ENCODE results near the gene R3HDML. TPM values are rescaled to one million over a fixed set of nuclear protein-coding genes. Genes with fewer than 3 reads are reported as not detected.

The R3HDML gene
- total RNA-seq, 2 donors from 2014 or later: not detected

DNA sequence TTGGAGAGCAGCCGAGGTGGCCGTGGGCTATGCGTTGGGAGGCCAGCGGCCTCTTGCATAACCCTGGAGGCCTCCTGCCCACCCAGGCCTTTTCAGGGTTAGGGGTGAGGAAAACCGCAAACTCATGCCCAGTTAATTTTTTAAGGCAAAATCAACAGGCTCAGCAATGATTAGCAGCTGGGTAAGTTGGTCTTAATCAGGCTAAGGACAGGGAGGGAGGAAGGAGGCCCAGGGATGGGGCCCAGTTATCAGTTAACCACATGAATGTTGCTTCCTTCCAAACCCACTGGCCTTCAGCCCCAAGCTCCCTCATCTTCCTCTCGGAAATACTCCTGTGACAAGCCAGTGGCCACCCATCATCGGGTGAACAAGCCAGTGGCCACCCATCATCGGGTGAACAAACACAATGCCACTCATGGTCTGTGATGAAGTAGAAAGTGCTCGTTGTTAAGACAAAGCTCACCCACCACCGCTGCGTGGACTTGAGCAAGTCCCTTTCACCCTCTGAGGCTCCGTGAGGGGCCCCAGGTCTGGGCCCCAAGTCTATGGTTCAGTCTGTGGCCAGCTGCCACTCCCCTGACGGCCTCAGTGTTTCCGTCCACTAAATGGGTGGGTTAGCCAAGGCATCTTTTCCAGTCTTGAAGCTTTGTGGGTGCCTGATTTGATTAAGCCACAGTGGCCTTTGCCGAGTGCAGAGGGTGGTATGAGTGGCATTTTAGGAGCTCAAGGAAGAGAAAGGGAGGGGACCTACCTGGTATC, 58.0 kb downstream of the R3HDML start:
- no peak for TF ChIP-seq POLR2A (IDR thresholded peaks at IDR 0.05)
- TF ChIP-seq, protein P1, sequence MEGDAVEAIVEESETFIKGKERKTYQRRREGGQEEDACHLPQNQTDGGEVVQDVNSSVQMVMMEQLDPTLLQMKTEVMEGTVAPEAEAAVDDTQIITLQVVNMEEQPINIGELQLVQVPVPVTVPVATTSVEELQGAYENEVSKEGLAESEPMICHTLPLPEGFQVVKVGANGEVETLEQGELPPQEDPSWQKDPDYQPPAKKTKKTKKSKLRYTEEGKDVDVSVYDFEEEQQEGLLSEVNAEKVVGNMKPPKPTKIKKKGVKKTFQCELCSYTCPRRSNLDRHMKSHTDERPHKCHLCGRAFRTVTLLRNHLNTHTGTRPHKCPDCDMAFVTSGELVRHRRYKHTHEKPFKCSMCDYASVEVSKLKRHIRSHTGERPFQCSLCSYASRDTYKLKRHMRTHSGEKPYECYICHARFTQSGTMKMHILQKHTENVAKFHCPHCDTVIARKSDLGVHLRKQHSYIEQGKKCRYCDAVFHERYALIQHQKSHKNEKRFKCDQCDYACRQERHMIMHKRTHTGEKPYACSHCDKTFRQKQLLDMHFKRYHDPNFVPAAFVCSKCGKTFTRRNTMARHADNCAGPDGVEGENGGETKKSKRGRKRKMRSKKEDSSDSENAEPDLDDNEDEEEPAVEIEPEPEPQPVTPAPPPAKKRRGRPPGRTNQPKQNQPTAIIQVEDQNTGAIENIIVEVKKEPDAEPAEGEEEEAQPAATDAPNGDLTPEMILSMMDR (IDR thresholded peaks at IDR 0.05): no peak
- Histone ChIP-seq H3K27ac (no peak overlapping the region), H3K4me1 (peaks cover 37% of the 10 kb centered on the region), H3K36me3 (replicated peaks in 1 of 2; ENCODE audit: insufficient read depth in 1 of 2, low read depth in 2 of 2) (no peaks in the 10 kb centered on the region), H3K9me3 (no peaks in the 10 kb centered on the region), H3K27me3 (no peaks in the 10 kb centered on the region), H3K4me3 (no peak overlapping the region)
- WGBS, 2 donors: 59 to 71% methylated on average over 14 to 15 of the region's 15 CpGs
- intact Hi-C loops (cut with DNase I): no loop called here
- DNase-seq: no peak
- ATAC-seq: peak; percentile 51

DNA sequence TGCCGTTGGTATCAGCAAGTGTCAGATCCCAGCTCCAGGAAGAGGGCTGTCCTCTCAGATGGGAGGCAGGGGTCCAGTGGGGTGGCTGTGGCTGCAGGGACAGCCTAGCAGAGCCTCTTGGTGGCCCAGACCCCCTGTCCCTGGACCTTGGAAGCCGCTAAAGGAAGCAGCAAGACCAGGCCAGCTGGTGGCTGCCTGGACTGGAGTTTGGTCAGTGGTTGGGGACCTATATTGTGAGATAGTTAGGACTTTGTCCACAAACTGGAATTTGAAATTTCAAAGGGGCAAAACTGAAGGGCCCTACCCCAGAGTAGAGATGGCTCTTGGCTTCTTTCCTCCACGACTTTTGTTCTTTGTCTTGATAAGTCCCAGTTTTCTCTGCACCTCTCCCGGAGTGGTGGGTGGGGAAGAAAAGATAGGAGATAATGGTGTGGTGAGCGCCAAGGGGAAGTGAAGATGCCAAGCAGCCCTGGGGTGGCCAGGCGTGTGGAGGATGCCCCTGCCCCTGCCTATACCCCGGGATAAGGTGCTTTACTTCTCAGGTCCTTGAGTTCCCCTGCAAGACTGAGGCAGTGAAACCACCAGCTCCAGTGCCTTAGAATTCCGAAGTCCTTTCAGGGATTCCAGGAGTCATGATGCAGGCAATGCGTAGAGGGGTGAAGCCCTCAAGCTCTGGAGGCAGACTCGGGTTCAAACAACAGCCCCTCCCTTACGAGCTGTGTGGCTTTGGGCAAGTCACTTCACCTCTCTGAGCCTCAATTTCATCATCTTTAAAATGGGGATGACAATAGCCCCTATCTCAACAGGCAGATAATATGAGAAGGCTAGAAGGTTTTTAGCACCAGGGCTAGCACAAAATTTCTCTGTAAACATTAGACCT, 58.9 kb downstream of the R3HDML start:
- TF ChIP-seq POLR2A (IDR thresholded peaks at IDR 0.05): no peak
- TF ChIP-seq, protein P1 (IDR thresholded peaks at IDR 0.05): no peak
- no peaks in the 10 kb centered on the region for H3K36me3 ChIP-seq (replicated peaks in 1 of 2; ENCODE audit: insufficient read depth in 1 of 2, low read depth in 2 of 2)
- H3K4me3 ChIP-seq: no peak overlapping the region
- no peaks in the 10 kb centered on the region for H3K9me3 ChIP-seq
- intact Hi-C loops (cut with DNase I): no loop called here
- no peaks in the 10 kb centered on the region for H3K27me3 ChIP-seq
- H3K27ac ChIP-seq: no peak overlapping the region
- 68 to 72% methylated on average over 11 of the region's 11 CpGs for WGBS, 2 donors
- DNase-seq (no peak), ATAC-seq (no peak)
- H3K4me1 ChIP-seq: peaks cover 45% of the 10 kb centered on the region

DNA sequence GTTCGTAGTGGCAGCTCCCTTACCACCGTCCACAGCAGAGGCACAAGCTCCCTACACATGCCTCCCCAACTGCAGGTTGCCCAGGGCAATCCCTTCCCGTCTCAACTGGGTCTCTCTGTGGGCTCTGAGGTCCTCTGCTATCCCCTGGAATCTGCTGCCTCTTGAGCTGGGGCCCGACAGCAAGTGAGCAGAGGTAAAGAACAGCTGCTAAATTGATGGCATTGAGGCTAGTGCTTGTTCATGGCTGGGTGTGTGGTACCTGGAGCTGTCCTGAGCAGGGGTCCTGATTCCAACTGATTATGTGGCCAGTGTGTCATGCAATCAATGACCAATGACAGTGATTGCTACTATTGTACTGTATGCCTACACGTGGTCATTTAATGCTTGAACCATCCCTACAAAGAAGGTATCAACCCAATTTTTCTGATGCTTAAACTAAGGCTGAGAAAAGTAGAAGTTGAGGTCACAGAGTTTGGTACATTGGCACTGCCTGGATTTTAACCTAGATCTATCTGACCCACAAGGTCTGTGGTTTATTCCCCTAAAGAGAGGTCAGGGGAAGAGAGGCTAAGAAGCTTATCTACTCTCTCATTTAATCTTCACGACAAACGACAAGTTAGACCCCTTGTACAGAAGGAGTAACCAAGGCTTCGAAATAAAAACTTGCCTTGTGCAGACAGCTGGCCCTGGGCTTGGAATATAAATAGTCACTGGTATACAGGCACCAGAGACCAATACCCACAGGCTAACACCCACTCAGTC, 59.7 kb downstream of the R3HDML start:
- DNase-seq (no peak), ATAC-seq (no peak)
- Histone ChIP-seq H3K27ac (no peak overlapping the region), H3K4me3 (no peak overlapping the region), H3K4me1 (peaks cover 53% of the 10 kb centered on the region), H3K9me3 (no peaks in the 10 kb centered on the region), H3K36me3 (replicated peaks in 1 of 2; ENCODE audit: insufficient read depth in 1 of 2, low read depth in 2 of 2) (no peaks in the 10 kb centered on the region), H3K27me3 (no peaks in the 10 kb centered on the region)
- intact Hi-C loops (cut with DNase I): no loop called here
- 60 to 70% methylated on average over 8 of the region's 8 CpGs for WGBS, 2 donors
- TF ChIP-seq, protein P1 (IDR thresholded peaks at IDR 0.05): no peak
- TF ChIP-seq POLR2A (IDR thresholded peaks at IDR 0.05): no peak

DNA sequence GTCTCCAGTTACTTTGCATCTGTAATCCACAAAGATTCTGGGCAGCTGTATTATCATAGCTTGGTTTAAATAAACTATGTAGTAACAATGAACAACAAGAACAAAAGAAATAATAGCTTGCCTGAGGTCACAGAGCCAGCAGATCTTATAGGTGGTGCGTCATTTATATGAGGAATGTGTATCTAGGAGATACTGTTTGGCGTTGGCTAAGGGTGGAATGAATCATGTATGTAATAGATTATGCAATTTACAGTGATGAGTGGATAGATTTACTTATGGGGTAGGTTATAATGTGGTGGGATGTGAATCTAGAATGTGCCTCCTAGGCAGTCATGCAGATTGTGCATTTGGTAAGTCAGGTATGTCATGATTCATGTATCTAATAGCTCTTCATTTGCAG, 61.5 kb downstream of the R3HDML start:
- no peaks in the 10 kb centered on the region for H3K9me3 ChIP-seq
- WGBS, 2 donors: 74 to 75% methylated on average over 2 of the region's 2 CpGs
- TF ChIP-seq, protein P1 (IDR thresholded peaks at IDR 0.05): no peak
- no peak for TF ChIP-seq POLR2A (IDR thresholded peaks at IDR 0.05)
- no peak for DNase-seq
- H3K36me3 ChIP-seq (replicated peaks in 1 of 2; ENCODE audit: insufficient read depth in 1 of 2, low read depth in 2 of 2): no peaks in the 10 kb centered on the region
- H3K4me1 ChIP-seq: peaks cover 58% of the 10 kb centered on the region
- no peaks in the 10 kb centered on the region for H3K27me3 ChIP-seq
- H3K4me3 ChIP-seq: no peak overlapping the region
- no peak overlapping the region for H3K27ac ChIP-seq
- ATAC-seq: no peak
- intact Hi-C loops (cut with DNase I): no loop called here
